Upper lobe of right lung (tissue), 1 donor: ENCODE measurements around the gene NUBPL. TPM values are rescaled to one million over a fixed set of nuclear protein-coding genes. Genes with fewer than 3 reads are reported as not detected.

Experiments
- ATAC-seq: fragments of 200-7000 bp; cut with Tn5 transposase; one replicate; pipeline ENCODE4 v1.9.1; 2020; ENCODE audit warnings: mild to moderate bottlenecking, moderate library complexity
- DNase-seq: peaks from one replicate; pipeline ENCODE4 v3.0.0-alpha.2; 2020
- H3K27ac ChIP-seq: fragments of 200-600 bp; one replicate; pipeline ENCODE4 v1.8.0; 2022
- H3K27me3 ChIP-seq: fragments of 200-600 bp; one replicate; pipeline ENCODE4 v1.8.0; 2022; ENCODE audit warnings: mild to moderate bottlenecking
- H3K36me3 ChIP-seq: fragments of 200-600 bp; one replicate; pipeline ENCODE4 v1.8.0; 2022
- H3K4me1 ChIP-seq: fragments of 200-600 bp; one replicate; pipeline ENCODE4 v1.8.0; 2022
- H3K4me3 ChIP-seq: fragments of 200-600 bp; one replicate; pipeline ENCODE4 v1.8.0; 2022; ENCODE audit warnings: mild to moderate bottlenecking
- H3K9me3 ChIP-seq: fragments of 200-600 bp; one replicate; pipeline ENCODE4 v1.8.0; 2022
- CTCF ChIP-seq: fragments of 200-600 bp; IDR thresholded peaks from one replicate; pipeline ENCODE4 v1.8.0; 2022; ENCODE audit warnings: antibody characterized with exemption
- intact Hi-C: fragments of 100-400 bp; cut with DNase I; formaldehyde crosslinking; loops from one replicate; pipeline ENCODE4 v1.11.0; 2022
- total RNA-seq: library from RNA; stranded (reverse); fragmentation: NEBNext Ultra II Directional; extraction: Animal tissue kit (Norgen Biotek cat#: 25700); gene quantifications from one replicate; pipeline ENCODE4 v1.2.1, GENCODE V29; 2021
- donor health status: DM: no; HTN: yes; CAD: no; lungs with severe emphysema.

NUBPL gene
- total RNA-seq, 1 donor from 2014 or later = 12.1 TPM

- ATAC-seq = no peak
- TF ChIP-seq CTCF = no peak
- intact Hi-C loops = no loop called here
Measured at GRCh38 chr14:31879661-31880348, 318.6 kb downstream of the NUBPL start.

GRCh38 chr14:31880935-31881334, 319.7 kb downstream of the NUBPL start:
- TF ChIP-seq CTCF = no peak
- Histone ChIP-seq H3K9me3 (no peaks in the 10 kb centered on the region), H3K27ac (no peak overlapping the region), H3K4me3 (no peak overlapping the region), H3K27me3 (no peaks in the 10 kb centered on the region), H3K4me1 (no peaks in the 10 kb centered on the region), H3K36me3 (no peaks in the 10 kb centered on the region)
- no peak for DNase-seq
- ATAC-seq = peak; percentile 48
- intact Hi-C loops = no loop called here

More at GRCh38 chr14:31879661-31880348, 318.6 kb downstream of the NUBPL start:
- Histone ChIP-seq H3K27me3 (no peaks in the 10 kb centered on the region), H3K4me3 (no peak overlapping the region), H3K36me3 (no peaks in the 10 kb centered on the region), H3K9me3 (no peaks in the 10 kb centered on the region), H3K27ac (no peak overlapping the region), H3K4me1 (no peaks in the 10 kb centered on the region)
- no peak for DNase-seq

- H3K36me3 ChIP-seq = no peaks in the 10 kb centered on the region
- DNase-seq (no peak), ATAC-seq (no peak)
- intact Hi-C loops = no loop called here
- no peak overlapping the region for H3K4me3 ChIP-seq
- no peak overlapping the region for H3K27ac ChIP-seq
- no peaks in the 10 kb centered on the region for H3K27me3 ChIP-seq
- H3K4me1 ChIP-seq = no peaks in the 10 kb centered on the region
- no peak for TF ChIP-seq CTCF
- no peaks in the 10 kb centered on the region for H3K9me3 ChIP-seq
Measured at GRCh38 chr14:31881531-31882310, 320.5 kb downstream of the NUBPL start.

- DNase-seq = no peak
- Histone ChIP-seq H3K9me3 (no peaks in the 10 kb centered on the region), H3K27me3 (no peaks in the 10 kb centered on the region), H3K4me3 (no peak overlapping the region), H3K36me3 (no peaks in the 10 kb centered on the region), H3K27ac (no peak overlapping the region), H3K4me1 (no peaks in the 10 kb centered on the region)
- no peak for TF ChIP-seq CTCF
- intact Hi-C loops = no loop called here
- ATAC-seq = no peak
Measured at GRCh38 chr14:31884238-31884637, 323.0 kb downstream of the NUBPL start.

GRCh38 chr14:31884776-31885379, 323.7 kb downstream of the NUBPL start:
- ATAC-seq (peak; percentile 53), DNase-seq (no peak)
- no peaks in the 10 kb centered on the region for H3K9me3 ChIP-seq
- no peaks in the 10 kb centered on the region for H3K36me3 ChIP-seq
- no peaks in the 10 kb centered on the region for H3K27me3 ChIP-seq
- intact Hi-C loops = no loop called here
- no peak for TF ChIP-seq CTCF
- no peak overlapping the region for H3K27ac ChIP-seq
- no peaks in the 10 kb centered on the region for H3K4me1 ChIP-seq
- no peak overlapping the region for H3K4me3 ChIP-seq
